Right hindlimb (tissue), 1 donor: ENCODE results near the gene ZNF691.
"Not testable (repeated sequence)": the region's sequence is repeated elsewhere in the genome, so short reads cannot be mapped to it uniquely, and the experiment has no call there.

ENCODE experiments used
- DNase-seq: peaks from one replicate; pipeline ENCODE4 v3.0.0-alpha.2; 2018

Gene ZNF691

DNA sequence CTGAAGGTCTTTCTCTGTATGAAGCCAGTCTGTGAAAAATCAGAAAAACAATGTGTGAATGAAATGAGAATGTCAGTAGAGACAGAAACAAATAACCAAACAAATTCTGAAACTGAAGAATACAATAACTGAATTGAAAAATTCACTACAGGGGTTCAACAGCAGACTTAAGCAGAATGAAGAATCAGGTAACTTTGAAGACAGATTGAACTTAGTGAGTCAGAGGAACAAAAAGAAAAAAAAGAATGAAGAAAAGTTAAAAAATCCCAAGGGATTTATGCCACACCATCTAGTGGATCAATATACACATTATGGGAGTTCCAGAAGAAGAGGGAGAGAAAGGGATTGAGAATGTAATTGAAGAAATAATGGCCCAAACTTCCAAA lies 14.6 kb downstream of the ZNF691 start:
- DNase-seq, result no peak

- no peak for DNase-seq
Measured at GRCh38 chr1:42866549-42866948, 20.1 kb downstream of the ZNF691 start.

DNA sequence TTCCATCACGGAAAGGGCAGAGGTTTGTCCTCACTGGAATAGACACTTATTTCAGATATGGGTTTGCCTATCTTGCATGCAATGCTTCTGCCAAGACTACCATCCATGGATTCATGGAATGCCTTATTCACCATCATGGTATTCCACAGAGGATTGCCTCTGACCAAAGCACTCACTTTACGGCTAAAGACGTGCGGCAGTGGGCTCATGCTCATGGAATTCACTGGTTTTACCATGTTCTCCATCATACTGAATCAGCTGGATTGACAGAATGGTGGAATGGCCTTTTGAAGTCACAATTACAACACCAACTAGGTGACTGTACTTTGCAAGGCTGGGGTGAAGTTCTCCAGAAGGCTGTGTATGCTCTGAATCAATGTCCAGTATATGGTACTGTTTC lies 22.1 kb downstream of the ZNF691 start:
- not testable (repeated sequence) for DNase-seq

GRCh38 chr1:42869254-42869653 lies 22.8 kb downstream of the ZNF691 start:
- not testable (repeated sequence) for DNase-seq

DNA sequence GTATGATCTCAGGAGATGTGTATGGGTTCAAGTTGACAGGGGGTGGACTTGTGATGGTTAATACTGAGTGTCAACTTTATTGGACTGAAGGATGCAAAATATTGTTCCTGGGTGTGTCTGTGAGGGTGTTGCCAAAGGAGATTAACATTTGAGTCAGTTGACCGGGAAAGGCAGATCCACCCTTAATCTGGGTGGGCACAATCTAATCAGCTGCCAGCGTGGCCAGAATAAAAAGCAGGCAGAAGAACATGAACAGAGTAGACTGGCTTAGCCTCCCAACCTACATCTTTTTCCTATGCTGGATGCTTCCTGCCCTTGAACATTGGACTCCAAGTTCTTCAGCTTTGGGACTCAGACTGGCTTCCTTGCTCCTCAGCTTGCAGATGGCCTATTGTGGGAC lies 23.3 kb downstream of the ZNF691 start:
- DNase-seq, result not testable (repeated sequence)

- DNase-seq, result not testable (repeated sequence)
Measured at GRCh38 chr1:42873108-42873507, 26.7 kb downstream of the ZNF691 start.

DNA sequence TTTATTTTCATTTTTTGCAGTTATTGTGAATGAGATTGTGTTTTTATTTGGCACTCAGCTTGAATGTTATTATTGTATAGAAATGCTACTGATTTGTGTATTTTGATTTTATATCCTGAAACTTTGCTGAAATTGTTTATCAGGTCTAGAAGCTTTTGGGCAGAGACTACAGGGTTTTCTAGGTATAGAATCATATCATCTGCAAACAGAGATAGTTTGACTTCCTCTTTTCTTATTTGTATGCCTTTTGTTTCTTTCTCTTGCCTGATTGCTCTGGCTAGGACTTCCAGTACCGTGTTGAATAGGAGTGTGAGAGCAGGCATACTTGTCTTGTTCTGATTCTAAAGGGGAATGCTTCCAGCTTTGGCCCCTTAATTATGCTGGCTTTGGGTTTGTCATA lies 27.3 kb downstream of the ZNF691 start:
- no peak for DNase-seq

- no peak for DNase-seq
Measured at GRCh38 chr1:42876009-42876408, 29.6 kb downstream of the ZNF691 start.

GRCh38 chr1:42877380-42877779 lies 31.0 kb downstream of the ZNF691 start:
- DNase-seq, result no peak

DNA sequence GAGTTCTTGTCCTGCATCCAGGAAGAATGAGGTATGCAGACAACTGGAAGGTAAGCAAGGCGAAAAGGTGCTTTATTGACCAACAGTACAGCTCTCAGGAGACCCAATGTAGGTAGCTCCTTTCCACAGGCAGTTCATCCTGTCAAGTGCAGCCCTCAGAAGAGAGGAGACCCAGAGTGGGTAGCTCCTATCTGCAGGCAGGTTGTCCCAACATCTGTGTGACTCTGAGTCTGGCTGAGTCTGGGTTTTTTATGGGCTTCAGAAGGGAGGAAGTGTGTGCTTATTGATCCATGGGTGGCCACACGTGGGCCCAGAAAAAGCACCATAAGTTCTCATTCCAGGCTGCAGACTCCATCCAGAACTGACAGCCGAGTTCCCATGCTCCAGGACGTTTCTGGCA lies 34.0 kb downstream of the ZNF691 start:
- DNase-seq, result no peak

DNA sequence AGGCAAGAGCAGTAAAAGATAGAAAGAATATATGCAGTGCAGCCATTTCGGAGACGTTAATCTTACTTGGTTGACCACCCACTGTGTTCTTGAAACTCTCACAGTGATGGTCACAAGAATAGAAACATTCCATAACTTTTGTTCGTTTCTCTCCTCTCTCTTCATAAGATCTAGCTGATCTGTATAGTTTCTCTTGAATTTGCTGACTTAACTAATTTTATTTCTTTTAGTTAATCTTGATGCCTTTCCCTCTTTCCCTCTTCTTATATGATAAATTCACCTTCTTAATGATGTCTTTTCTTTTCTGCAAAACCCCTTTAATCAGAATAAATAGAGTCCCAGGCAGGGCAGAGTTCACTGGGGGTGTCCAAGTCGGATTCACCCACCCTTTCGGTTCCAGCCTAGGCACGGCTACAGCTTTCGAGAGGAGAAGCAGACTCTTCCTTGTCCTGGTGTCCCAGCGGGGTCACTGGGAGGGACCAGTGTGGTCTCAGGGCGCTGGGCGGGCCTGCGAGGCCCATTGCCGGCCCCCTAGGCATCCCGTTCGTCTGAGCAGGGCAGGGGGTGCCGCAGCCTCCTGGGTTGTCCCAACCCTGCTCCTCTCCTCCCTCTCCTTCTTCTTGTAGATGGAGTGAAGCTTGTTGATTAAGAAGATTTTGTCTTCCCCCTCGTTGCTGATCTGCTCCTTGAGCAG lies 39.8 kb downstream of the ZNF691 start:
- DNase-seq, result no peak

GRCh38 chr1:42886800-42887199 lies 40.4 kb downstream of the ZNF691 start:
- no peak for DNase-seq

DNA sequence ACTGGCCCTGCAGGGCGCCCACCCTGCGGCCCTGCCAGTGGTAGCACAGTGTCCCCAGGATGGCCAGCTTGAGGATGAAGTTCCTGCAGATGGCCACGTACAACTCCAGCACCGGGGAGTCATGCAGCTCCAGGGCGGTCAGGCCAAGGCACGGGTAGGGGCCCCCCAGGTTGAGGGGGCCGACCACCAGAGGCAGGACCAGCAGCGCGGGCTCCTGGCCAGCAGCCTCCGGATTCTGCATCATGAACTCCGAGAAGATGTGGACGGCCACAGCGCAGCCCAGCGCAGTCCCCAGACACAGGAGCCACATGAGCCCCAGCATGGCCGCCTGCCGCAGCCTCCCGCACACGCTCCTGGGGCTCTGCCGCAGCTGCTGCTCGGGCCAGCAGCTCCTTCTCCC lies 41.0 kb downstream of the ZNF691 start:
- DNase-seq, result no peak

- DNase-seq, result no peak
Measured at GRCh38 chr1:42888013-42888633, 41.7 kb downstream of the ZNF691 start.

DNA sequence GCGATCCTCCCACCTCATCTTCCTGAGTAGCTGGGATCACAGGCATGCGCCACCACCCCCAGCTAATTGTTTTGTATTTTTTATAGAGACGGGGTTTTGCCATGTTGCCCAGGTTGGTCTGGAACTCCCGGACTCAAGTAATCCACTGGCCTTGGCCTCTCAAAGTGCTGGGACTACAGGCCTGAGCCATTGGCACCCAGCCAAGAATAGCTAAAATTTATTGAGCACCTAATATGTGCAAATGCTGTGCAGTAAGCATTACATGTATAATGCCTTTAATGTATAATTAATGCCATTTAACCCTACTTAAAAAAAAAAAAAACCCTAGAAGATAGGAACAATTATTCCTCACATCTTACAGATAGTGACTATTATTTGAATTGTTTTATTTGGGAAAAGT lies 42.9 kb downstream of the ZNF691 start:
- no peak for DNase-seq

DNA sequence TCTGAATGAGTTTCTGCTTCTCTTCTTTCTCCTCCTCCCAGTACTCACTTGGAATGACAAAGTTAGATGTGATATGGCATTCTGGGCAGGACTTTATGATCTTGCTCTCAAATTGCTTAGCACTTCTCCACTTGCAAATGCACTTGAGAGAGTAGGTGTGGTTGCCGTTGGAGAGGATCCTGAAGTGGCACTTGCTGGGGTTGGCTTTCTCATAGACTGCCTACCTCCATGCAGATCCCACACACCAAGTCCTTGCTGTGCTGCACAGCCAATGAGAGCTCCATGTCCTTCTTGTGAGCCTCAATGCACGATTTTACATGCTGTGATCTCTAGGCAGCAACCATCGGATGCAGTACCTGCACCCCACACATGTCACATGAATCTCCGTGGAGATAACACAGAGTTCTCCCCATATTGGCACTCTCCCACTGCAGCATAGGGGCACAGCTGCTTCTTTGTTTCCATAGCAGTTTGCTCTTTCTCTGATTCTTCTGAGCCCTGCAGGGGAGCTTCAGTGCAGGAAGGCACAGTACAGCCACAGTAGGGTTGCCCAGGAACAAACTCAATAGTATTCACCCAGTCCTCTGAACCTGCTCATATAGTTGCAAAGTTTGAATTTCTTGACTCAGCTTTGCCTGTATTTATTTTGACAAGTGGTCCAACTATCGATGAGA lies 45.2 kb downstream of the ZNF691 start:
- no peak for DNase-seq

DNA sequence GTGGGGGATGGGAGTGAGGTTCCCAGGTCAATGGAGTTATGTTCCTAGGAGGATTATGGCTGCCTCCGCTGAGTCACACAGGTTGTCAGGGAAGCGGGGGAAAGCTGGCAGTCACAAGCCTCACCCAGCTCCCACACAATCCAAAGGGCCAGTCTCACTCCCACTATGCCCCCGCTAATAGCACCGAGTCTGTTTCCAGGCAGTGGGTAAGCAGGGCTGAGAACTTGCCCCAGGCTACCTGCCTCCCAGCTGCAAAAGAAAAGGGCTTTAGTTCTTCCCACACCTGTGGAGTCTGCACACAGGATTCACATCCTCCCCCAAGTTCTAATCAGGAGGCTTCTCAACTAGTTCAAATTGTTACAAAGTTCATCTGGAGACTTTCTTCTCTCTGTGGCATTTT lies 53.5 kb downstream of the ZNF691 start:
- not testable (repeated sequence) for DNase-seq
